ENCODE data around the gene NBAS.
"Not testable (repeated sequence)": the region's sequence is repeated elsewhere in the genome, so short reads cannot be mapped to it uniquely, and the experiment has no call there.

NBAS gene

DNA sequence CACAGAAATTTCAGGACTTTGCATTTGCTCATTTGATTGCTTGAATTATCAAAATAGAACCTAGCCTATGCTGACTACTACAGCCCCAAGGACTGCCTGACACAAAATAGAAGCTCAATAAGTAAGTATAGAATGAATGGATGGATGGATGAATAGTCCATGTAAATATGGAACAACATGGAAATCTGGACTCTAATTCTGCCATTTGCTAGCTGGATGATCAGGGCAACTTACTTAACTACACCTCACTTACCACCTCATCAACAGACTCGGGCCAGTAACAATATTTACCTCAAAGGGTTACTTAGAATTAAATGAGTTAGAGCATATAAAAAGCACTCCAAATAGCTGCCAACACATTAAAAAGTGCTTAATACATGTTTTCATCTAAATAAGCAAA is 50.6 kb downstream of the NBAS start:
- DNase-seq (ENCODE audit: low read depth in 2 of 2) = no peak
- no peak overlapping the region for H3K4me3 ChIP-seq (replicated peaks in 1 of 2; ENCODE audit: low read depth in 2 of 2, low read length in 2 of 2)
- TF ChIP-seq, protein P1, sequence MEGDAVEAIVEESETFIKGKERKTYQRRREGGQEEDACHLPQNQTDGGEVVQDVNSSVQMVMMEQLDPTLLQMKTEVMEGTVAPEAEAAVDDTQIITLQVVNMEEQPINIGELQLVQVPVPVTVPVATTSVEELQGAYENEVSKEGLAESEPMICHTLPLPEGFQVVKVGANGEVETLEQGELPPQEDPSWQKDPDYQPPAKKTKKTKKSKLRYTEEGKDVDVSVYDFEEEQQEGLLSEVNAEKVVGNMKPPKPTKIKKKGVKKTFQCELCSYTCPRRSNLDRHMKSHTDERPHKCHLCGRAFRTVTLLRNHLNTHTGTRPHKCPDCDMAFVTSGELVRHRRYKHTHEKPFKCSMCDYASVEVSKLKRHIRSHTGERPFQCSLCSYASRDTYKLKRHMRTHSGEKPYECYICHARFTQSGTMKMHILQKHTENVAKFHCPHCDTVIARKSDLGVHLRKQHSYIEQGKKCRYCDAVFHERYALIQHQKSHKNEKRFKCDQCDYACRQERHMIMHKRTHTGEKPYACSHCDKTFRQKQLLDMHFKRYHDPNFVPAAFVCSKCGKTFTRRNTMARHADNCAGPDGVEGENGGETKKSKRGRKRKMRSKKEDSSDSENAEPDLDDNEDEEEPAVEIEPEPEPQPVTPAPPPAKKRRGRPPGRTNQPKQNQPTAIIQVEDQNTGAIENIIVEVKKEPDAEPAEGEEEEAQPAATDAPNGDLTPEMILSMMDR (IDR thresholded peaks at IDR 0.05; ENCODE audit: low read depth, low read length) = no peak

DNA sequence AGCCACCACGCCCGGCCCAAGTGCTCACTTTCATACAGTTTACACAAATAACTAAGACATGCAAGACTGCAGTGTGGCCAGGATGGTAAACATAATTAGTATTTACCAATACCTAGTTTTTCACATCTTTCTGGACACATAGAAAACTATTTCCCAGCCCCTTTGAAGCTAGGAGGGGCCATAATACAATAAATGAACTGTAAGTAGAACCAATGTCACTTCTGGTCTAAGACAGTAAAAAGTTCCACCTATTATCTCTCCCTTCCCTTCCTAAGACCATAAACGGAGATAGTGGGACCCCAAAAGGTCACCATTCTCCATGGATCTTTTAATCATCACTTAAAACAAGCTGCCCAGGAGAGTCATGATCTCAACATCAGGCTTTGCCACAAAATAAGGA is 51.0 kb downstream of the NBAS start:
- TF ChIP-seq, protein P1 (IDR thresholded peaks at IDR 0.05; ENCODE audit: low read depth, low read length) = no peak
- DNase-seq (ENCODE audit: low read depth in 2 of 2) = no peak
- H3K4me3 ChIP-seq (replicated peaks in 1 of 2; ENCODE audit: low read depth in 2 of 2, low read length in 2 of 2) = no peak overlapping the region

DNA sequence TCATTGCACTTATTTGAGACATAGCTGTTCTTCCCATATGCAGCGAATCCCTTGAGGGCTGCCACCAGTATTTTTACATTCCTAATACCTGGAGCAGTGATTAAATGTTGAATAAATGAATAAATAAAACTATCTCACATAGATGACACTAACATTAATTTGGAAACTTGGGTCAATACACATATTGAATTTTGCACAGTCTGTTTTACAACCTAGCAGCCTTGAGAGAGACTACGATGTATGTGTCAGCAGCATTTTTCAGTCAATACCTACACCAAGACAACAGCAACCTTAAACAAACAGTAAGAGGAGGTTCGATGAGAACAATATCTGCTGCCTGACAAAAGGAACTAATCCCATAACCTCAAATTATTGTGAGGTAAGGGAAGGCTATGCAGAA is 53.4 kb downstream of the NBAS start:
- no peak overlapping the region for H3K4me3 ChIP-seq (replicated peaks in 1 of 2; ENCODE audit: low read depth in 2 of 2, low read length in 2 of 2)
- DNase-seq (ENCODE audit: low read depth in 2 of 2) = no peak
- TF ChIP-seq, protein P1 (IDR thresholded peaks at IDR 0.05; ENCODE audit: low read depth, low read length) = no peak

DNA sequence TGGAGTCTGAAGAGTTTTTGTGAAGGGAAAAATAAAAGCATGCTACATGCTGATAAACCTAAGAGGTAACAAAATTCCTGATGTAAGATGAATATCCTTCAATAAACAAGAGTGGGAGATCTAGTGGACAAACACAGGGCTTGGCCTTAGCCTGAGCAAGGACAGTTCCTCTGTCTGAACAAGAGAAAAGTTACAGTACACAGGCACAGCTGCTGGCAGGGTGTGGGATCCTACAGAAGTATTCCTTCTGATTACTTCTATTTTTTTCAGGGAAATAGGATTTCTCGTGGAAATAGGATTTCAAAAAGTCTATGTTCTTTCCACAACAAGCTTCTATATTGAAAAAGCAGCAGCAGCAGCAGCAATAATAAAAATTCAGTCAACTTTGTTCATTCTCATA is 54.1 kb downstream of the NBAS start:
- TF ChIP-seq, protein P1 (IDR thresholded peaks at IDR 0.05; ENCODE audit: low read depth, low read length) = no peak
- DNase-seq (ENCODE audit: low read depth in 2 of 2) = peak in 1 of 2 donors; percentile 2
- H3K4me3 ChIP-seq (replicated peaks in 1 of 2; ENCODE audit: low read depth in 2 of 2, low read length in 2 of 2) = no peak overlapping the region

DNA sequence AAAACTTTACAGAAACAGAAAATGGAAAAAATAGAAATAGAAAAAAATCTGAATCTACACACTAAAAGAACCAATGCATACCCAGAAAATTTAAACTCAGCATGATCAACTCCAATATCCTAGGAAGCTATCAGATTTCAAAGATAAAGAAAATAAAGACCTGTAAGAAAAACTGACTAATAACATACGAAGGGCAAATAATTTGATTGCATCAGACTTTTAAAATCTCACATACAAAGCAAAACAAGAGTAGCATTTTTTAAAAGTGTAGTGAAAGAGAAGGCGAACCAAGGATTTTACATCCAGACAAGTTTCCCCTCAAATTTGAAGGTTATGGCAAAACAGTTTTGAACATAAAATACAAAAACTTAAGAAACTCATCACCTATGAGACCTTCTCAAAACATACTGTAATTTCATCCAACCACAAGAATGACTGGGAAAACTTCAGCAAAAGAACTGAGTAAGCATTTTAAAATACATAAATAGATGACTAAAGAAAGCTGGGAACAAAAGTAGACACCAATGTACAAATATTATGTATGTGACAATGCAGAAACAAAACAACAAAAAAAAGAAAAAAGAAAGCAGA is 54.8 kb downstream of the NBAS start:
- TF ChIP-seq, protein P1 (IDR thresholded peaks at IDR 0.05; ENCODE audit: low read depth, low read length) = no peak

DNA sequence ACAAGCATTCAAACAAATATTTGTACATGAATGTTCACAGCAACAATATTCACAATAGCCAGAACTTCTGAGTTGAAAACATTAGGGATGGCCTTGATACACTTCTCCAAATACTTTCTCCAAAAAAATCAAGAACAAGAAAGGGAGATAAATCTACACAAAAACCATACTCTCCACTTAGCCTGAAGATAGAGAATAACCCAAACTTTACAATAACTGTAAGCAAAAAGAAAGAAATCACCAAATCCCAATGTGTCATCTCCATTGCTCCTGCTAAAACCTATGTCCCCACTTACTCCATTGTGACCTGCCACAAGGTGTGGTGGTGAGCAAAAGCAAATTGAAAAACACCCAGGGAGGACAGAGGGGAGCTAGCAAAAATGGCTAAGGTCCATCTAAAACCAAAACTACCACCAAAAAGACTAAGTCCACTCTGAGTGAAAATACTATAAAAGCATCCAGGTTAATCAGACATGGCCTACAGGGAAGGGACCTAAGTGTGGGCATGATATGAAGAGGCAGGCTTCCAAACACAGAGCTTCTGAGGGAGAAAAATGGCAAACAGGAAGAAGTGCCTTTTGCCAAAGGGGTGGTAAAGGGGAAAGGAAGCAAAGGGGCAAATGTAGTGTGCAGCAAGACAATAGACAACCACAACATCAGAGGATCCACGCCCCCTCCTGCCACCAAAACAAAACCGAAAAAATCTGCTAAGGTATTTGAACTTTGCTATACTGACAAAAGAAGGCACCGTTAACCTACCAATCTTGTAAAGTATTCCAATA is 56.1 kb downstream of the NBAS start:
- TF ChIP-seq, protein P1 (IDR thresholded peaks at IDR 0.05; ENCODE audit: low read depth, low read length) = no peak
- DNase-seq (ENCODE audit: low read depth in 2 of 2) = no peak
- no peak overlapping the region for H3K4me3 ChIP-seq (replicated peaks in 1 of 2; ENCODE audit: low read depth in 2 of 2, low read length in 2 of 2)

More for the DNA sequence above, 54.8 kb downstream of the NBAS start:
- DNase-seq (ENCODE audit: low read depth in 2 of 2) = peak in 1 of 2 donors; percentile 67
- no peak overlapping the region for H3K4me3 ChIP-seq (replicated peaks in 1 of 2; ENCODE audit: low read depth in 2 of 2, low read length in 2 of 2)

DNA sequence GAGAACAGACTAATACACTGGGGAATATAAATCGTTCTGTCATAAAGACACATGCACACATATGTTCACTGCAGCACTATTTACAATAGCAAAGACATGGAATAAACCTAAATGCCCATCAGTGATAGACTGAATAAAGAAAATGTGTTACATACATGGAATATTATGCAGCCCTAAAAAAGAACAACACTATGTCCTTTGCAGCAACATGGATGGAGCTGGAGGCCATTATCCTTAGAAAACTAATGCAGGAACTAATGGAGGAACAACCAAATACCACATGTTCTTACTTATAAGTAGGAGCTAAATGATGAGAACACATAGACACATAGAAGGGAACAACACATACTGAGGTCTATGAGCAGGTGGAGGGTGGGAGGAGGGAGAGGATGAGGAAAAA is 61.9 kb downstream of the NBAS start:
- DNase-seq (ENCODE audit: low read depth in 2 of 2); H3K4me3 ChIP-seq (replicated peaks in 1 of 2; ENCODE audit: low read depth in 2 of 2, low read length in 2 of 2): not testable (repeated sequence)

Data from cardiac fibroblast (primary cell).